Omental fat pad (tissue), 4 donors: Measurements from ENCODE around the gene SYPL2. TPM values are rescaled to one million over a fixed set of nuclear protein-coding genes. Genes with fewer than 3 reads are reported as not detected.

ENCODE experiments used
- ATAC-seq: fragments of 150-250 bp; one replicate; pipeline ENCODE4 v1.9.1; 2016; ENCODE audit warnings: mild to moderate bottlenecking, moderate library complexity; ENCODE audit not compliant: low FRiP score
- DNase-seq: peaks from one replicate; pipeline ENCODE4 v3.0.0-alpha.2; 2019; ENCODE audit warnings: low spot score
- total RNA-seq, 4 donors: library from RNA; depleted of rRNA; stranded (reverse); fragments of >200 nt; gene quantifications; one replicate each; pipeline ENCODE4 v1.1.0, GENCODE V29; 2016
- TF ChIP-seq, protein P1 (sequence below), 3 donors: fragments of 450-650 bp; IDR thresholded peaks; one replicate each; pipeline ENCODE4 v1.5.1; 2016 to 2017; ENCODE audit warnings: antibody characterized with exemption in 3 of 3, mild to moderate bottlenecking in 3 of 3, moderate library complexity in 2 of 3

Gene SYPL2
- total RNA-seq, 4 donors from 2014 or later: 1.7 to 3.7 (median 2.2) TPM

DNA sequence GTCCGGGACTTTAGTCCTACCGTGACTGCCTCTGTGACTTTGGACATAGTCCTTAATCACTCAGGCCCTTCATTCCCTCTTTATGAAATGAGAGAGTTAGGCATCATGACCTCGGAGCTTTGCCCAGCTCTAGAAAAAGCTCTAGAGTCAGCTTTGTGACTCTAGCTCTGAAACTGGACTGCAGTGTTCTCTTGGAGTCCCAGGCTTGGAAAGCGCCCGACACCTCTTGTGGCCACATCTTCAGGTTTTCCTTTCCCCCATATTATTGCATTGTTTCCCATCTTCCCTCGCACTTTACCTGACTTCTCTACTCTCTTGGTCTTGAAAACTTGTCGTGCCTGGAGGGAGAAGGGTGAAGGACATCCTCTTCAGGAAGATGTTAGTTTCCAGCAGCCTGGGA, 55.7 kb downstream of the SYPL2 start:
- DNase-seq (no peak), ATAC-seq (no peak)
- TF ChIP-seq, protein P1, sequence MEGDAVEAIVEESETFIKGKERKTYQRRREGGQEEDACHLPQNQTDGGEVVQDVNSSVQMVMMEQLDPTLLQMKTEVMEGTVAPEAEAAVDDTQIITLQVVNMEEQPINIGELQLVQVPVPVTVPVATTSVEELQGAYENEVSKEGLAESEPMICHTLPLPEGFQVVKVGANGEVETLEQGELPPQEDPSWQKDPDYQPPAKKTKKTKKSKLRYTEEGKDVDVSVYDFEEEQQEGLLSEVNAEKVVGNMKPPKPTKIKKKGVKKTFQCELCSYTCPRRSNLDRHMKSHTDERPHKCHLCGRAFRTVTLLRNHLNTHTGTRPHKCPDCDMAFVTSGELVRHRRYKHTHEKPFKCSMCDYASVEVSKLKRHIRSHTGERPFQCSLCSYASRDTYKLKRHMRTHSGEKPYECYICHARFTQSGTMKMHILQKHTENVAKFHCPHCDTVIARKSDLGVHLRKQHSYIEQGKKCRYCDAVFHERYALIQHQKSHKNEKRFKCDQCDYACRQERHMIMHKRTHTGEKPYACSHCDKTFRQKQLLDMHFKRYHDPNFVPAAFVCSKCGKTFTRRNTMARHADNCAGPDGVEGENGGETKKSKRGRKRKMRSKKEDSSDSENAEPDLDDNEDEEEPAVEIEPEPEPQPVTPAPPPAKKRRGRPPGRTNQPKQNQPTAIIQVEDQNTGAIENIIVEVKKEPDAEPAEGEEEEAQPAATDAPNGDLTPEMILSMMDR (IDR thresholded peaks at IDR 0.05): no peak

DNA sequence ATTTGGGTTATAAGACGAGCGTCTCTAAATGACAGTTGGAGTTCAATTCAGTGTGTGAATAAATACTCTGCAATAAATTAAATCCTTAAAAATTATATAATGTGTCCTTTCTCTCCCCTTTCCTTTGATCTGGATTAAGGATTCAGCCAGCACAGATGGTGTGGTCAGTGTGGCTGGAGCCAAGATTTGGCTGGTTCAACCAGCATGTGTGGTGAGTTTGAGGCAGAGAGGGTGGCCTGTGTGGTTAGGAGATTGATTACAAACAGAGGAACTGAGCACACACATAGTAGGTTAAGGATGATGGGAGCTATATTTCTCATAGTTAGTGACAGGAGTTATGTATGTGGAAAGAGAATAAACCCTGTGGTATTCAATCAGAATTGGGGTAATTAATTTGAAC, 57.4 kb downstream of the SYPL2 start:
- DNase-seq (no peak), ATAC-seq (no peak)

DNA sequence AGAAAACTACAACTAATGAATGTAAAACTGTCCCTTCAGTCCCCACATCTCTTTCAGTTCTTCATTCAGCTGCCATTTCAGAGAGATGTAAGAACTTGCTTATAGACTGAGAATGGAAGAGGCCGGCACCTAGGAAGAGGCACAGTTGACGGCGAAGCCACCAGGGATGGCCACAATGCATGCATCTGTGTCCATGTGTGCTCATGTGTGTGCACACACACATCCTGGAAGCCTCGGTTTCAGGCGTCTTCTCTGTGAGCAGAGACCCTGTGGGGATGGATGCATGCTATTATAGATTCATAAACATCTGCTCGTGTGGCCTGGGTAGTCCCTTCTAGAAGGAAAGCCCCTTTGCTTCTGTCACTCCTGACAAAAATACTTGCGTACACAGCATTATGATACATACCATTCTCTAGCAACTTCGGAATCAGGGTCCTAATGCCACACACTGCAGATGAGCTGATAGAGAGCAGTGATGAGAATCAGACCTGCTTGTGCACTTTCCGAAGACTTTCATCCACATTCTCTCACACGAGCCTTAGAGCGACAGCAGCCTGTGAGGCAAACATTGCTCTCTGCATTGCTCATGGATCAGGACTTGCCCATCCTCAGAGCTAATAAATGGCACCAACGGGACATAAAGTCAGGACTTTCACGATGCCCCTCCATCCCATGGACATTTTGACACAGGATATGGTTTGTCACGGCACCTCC, 60.9 kb downstream of the SYPL2 start:
- no peak for ATAC-seq
- DNase-seq: no peak
- TF ChIP-seq, protein P1 (IDR thresholded peaks at IDR 0.05): no peak

More for the DNA sequence above, 57.4 kb downstream of the SYPL2 start:
- TF ChIP-seq, protein P1 (IDR thresholded peaks at IDR 0.05): no peak

DNA sequence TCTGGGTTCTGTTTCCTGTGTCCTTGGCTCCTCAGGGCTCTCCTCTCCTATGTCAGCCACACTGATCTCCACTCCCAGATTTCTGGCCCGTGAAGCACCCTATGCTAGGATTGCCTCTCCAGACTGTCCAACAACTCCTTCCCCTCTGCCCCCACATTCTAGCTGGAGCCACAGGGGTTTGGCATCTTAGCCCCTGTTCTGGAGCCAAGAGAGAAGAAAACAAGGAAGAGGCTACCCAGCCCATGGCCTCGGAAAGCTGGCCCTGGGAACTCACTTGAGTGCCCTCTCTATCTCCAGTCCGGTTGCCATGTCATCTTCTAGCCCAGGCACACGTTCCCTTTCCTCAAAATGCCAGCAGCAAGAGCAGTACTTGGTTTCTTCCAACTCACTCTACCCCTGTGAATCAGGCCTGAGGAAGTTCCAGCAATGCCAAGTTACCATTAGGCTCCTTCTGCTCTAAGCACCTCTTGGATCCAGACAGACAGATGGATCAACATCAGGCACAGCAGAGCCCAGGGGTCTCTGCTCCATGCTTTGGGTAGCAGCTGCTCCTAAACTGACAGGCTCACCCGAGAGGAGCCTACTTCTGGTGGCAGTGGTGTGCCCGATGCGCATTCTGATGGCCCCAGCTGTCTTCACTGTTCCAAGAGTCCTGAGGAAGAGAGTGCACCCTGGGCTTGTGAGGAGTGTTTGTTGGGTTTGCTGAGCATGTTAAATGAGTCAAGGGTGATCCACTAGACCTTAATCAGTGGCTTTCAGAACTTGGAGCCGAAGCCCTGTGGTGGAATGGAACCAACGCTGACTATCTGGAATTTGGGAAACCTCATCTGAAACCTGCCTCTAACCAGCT, 61.7 kb downstream of the SYPL2 start:
- TF ChIP-seq, protein P1 (IDR thresholded peaks at IDR 0.05): no peak
- no peak for DNase-seq
- no peak for ATAC-seq

DNA sequence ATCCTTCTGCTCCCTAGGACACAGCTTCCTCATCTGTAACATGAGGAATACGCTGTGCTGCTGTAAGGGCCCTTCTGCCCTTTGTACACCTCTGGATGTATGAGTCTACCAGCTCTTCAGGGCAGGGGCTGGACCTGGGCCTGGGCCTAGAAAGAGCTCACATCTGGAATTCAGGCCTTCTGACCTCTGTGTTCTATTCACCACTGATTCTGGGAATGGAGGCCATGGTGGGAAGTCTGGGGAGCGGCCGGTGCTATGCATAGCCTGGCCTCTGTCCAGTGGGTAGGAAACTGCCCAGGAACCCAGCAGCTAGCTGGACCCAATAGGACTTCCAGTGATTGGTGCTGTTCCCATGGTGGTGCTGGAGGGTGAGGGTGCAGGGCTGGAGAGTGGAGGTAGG, 62.4 kb downstream of the SYPL2 start:
- DNase-seq (no peak), ATAC-seq (no peak)
- TF ChIP-seq, protein P1 (IDR thresholded peaks at IDR 0.05): no peak

DNA sequence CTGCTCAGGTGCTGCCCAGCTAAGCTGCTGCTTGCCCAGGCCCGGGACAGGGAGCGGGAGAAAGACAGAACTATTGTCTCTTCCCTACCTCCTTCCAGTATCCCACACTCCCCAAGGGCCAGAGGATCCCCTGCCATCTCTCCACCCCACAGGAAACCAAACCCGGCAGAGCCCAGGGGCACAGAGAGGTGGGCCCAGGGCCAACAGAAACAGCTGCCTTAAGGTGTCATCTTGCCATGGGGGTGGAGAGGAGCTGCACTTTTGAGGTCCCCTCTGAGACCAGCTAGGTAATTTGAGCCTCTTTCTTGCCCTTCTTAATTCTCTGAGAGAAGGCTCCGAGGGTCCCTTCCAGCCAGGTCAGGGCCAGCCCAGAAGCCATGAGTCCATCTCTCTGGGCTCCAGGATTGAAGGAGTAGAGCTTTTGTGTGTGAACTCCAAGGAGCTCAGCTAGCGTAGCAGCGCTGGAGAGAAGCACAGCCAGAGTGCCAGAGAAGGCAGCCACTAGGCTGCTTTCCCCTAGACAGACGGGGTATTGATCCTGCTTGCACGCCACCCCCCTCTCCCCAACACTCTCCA, 63.6 kb downstream of the SYPL2 start:
- ATAC-seq (no peak), DNase-seq (no peak)
- TF ChIP-seq, protein P1 (IDR thresholded peaks at IDR 0.05): no peak
